ENCODE results near the gene GPBP1L1. TPM values are rescaled to one million over a fixed set of nuclear protein-coding genes. Genes with fewer than 3 reads are reported as not detected.

GPBP1L1 gene
- total and polyA plus RNA-seq, 2 of the 13 experiments (the other 11 are each of a cell fraction or from before 2014, with no cell fraction given), result 45.9 to 86.1 TPM

DNA sequence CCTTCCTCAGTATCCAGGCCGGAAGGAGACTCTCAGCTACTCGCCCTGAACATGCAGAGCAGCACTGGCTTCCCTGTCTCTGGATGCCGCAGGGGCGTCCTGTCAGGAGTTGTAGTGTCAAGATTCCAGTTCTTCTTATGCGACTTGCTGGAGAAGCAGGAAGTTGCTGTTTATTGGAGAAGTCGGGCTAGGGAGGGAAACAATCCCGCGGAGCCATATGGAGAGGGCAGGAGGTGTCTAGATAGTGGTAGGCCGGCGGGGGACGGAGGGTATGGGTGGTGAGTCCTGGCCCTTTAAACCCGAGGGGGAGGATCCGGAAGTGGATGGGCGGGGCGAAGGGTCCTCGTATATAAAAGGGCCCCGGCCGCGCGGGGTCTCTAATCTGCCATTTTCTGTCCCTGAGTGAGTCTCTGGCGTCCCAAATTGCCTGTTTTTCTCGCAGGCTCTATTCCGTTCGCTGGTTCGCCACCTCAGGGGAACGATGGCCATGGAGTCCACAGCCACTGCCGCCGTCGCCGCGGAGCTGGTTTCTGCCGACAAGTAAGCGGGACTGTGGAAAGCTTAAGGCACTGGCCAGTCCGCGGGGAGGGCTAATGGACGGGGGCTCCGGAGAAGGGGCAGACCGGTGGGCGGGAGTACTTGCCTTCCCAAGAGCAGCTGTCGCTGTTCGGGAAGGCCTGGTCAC lies 102.5 kb downstream of the GPBP1L1 start, which contains the start of gene NASP (continued):
- TF ChIP-seq, protein P1, sequence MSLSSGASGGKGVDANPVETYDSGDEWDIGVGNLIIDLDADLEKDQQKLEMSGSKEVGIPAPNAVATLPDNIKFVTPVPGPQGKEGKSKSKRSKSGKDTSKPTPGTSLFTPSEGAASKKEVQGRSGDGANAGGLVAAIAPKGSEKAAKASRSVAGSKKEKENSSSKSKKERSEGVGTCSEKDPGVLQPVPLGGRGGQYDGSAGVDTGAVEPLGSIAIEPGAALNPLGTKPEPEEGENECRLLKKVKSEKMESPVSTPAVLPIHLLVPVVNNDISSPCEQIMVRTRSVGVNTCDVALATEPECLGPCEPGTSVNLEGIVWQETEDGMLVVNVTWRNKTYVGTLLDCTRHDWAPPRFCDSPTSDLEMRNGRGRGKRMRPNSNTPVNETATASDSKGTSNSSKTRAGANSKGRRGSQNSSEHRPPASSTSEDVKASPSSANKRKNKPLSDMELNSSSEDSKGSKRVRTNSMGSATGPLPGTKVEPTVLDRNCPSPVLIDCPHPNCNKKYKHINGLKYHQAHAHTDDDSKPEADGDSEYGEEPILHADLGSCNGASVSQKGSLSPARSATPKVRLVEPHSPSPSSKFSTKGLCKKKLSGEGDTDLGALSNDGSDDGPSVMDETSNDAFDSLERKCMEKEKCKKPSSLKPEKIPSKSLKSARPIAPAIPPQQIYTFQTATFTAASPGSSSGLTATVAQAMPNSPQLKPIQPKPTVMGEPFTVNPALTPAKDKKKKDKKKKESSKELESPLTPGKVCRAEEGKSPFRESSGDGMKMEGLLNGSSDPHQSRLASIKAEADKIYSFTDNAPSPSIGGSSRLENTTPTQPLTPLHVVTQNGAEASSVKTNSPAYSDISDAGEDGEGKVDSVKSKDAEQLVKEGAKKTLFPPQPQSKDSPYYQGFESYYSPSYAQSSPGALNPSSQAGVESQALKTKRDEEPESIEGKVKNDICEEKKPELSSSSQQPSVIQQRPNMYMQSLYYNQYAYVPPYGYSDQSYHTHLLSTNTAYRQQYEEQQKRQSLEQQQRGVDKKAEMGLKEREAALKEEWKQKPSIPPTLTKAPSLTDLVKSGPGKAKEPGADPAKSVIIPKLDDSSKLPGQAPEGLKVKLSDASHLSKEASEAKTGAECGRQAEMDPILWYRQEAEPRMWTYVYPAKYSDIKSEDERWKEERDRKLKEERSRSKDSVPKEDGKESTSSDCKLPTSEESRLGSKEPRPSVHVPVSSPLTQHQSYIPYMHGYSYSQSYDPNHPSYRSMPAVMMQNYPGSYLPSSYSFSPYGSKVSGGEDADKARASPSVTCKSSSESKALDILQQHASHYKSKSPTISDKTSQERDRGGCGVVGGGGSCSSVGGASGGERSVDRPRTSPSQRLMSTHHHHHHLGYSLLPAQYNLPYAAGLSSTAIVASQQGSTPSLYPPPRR (CRISPR knock-in tag; IDR thresholded peaks at IDR 0.05; ENCODE audit: borderline replicate concordance), result 0 out of 2 replicates have a peak, but pooled peaks have one; percentile 33
- TF ChIP-seq CBX1 (IDR thresholded peaks at IDR 0.05; ENCODE audit: low read depth) (no peak), SMAD3 (CRISPR knock-in tag; IDR thresholded peaks at IDR 0.05) (no peak), NFYC (CRISPR knock-in tag; IDR thresholded peaks at IDR 0.05) (no peak), PAF1 (CRISPR knock-in tag; IDR thresholded peaks at IDR 0.05) (no peak), KDM1A (CRISPR knock-in tag; IDR thresholded peaks at IDR 0.05) (no peak), ZNF296 (CRISPR knock-in tag; conservative IDR thresholded peaks at IDR 0.05) (0 out of 2 replicates have a peak, but pooled peaks have one; percentile 29), REL (CRISPR knock-in tag; conservative IDR thresholded peaks at IDR 0.05) (peak; percentile 84), ZNF234 (CRISPR knock-in tag; conservative IDR thresholded peaks at IDR 0.05) (no peak), ZNF782 (CRISPR knock-in tag; IDR thresholded peaks at IDR 0.05; ENCODE audit: borderline replicate concordance) (no peak; the same call in 1 of the 2 replicates), YEATS4 (CRISPR knock-in tag; IDR thresholded peaks at IDR 0.05; ENCODE audit: borderline replicate concordance) (peak; percentile 58)
- TF ChIP-seq, protein P2, sequence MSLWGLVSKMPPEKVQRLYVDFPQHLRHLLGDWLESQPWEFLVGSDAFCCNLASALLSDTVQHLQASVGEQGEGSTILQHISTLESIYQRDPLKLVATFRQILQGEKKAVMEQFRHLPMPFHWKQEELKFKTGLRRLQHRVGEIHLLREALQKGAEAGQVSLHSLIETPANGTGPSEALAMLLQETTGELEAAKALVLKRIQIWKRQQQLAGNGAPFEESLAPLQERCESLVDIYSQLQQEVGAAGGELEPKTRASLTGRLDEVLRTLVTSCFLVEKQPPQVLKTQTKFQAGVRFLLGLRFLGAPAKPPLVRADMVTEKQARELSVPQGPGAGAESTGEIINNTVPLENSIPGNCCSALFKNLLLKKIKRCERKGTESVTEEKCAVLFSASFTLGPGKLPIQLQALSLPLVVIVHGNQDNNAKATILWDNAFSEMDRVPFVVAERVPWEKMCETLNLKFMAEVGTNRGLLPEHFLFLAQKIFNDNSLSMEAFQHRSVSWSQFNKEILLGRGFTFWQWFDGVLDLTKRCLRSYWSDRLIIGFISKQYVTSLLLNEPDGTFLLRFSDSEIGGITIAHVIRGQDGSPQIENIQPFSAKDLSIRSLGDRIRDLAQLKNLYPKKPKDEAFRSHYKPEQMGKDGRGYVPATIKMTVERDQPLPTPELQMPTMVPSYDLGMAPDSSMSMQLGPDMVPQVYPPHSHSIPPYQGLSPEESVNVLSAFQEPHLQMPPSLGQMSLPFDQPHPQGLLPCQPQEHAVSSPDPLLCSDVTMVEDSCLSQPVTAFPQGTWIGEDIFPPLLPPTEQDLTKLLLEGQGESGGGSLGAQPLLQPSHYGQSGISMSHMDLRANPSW (CRISPR knock-in tag; IDR thresholded peaks at IDR 0.05; ENCODE audit: borderline replicate concordance), result no peak
- TF ChIP-seq, protein P3, sequence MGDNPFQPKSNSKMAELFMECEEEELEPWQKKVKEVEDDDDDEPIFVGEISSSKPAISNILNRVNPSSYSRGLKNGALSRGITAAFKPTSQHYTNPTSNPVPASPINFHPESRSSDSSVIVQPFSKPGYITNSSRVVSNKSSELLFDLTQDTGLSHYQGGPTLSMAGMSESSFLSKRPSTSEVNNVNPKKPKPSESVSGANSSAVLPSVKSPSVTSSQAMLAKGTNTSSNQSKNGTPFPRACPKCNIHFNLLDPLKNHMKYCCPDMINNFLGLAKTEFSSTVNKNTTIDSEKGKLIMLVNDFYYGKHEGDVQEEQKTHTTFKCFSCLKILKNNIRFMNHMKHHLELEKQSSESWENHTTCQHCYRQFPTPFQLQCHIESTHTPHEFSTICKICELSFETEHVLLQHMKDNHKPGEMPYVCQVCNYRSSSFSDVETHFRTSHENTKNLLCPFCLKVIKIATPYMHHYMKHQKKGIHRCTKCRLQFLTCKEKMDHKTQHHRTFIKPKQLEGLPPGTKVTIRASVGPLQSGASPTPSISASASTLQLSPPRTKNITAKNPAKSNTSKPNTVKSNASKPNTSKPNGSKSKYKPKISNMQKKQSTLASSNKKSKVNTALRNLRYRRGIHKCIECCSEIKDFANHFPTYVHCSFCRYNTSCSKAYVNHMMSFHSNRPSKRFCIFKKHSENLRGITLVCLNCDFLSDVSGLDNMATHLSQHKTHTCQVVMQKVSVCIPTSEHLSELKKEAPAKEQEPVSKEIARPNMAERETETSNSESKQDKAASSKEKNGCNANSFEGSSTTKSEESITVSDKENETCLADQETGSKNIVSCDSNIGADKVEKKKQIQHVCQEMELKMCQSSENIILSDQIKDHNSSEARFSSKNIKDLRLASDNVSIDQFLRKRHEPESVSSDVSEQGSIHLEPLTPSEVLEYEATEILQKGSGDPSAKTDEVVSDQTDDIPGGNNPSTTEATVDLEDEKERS (CRISPR knock-in tag; IDR thresholded peaks at IDR 0.05), result no peak
